Measurements from ENCODE around the gene ZNF526. TPM values are rescaled to one million over a fixed set of nuclear protein-coding genes. Genes with fewer than 3 reads are reported as not detected.
A peak's percentile ranks its signal among the peaks of the same experiment; 100 is the strongest.

ZNF526 gene
- total RNA-seq, 1 experiment from 2014 or later: 3.4 TPM

- Histone ChIP-seq H3K27ac (ENCODE audit: low read length) (no peak overlapping the region), H3K27me3 (ENCODE audit: low read length) (no peaks in the 10 kb centered on the region), H4K20me1 (ENCODE audit: insufficient read depth, low read depth, low read length) (peaks cover 8% of the 10 kb centered on the region; the same call in 1 of the 2 replicates), H3K4me2 (ENCODE audit: low read depth, low read length, poor library complexity, severe bottlenecking) (peak overlapping the region; percentile 89), H3K79me2 (ENCODE audit: low read length) (no peaks in the 10 kb centered on the region), H3K4me3 (ENCODE audit: low read length) (peak overlapping the region; percentile 62; the same call in 1 of the 2 replicates), H3K9me3 (ENCODE audit: low read length) (no peaks in the 10 kb centered on the region), H2AFZ (ENCODE audit: low read length) (no peak overlapping the region), H3K9me2 (replicated peaks; ENCODE audit: insufficient read depth, low read length) (no peaks in the 10 kb centered on the region), H3K4me1 (ENCODE audit: low read length) (peaks cover 32% of the 10 kb centered on the region), H3K36me3 (ENCODE audit: insufficient read depth, low read length) (no peaks in the 10 kb centered on the region), H3K9ac (ENCODE audit: low read length) (peak overlapping the region; percentile 64)
- DNase-seq: no peak
Observed at GRCh38 chr19:42176649-42176989, 43.5 kb upstream of the ZNF526 start.

DNA sequence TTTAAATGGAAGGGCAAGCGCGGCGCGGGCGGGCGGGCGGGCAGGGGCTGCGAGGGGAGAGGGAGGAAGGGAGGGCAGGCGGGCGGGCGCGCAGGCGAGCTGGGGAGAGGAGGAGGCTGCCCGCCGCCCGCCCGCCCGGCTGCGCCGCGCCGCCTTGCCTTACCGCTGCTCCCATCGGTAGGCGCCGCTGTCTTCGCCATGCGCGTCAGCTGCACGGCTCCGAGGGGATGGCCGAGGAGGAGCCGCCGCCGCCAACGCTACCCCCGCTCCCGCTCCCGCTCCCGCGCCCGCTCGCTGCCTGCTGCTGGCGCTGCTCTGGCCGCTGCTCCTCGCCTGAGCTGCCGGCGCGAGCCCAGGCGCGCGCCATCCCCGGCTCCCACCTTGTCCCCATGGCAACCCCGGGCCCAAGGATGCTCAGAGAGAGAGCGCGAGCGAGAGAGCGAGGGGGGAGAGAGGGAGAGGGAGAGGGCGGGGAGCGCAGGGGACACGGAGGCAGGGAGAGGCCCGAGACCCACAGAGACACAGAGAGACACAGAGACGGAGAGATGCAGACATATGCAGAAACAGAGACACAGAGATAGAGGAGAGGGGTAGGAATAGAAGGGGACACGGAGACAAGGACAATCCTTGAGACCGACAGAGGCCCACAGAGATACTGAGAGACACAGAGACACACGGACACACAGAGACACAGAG is 43.0 kb upstream of the ZNF526 start:
- Histone ChIP-seq H3K9me2 (replicated peaks; ENCODE audit: insufficient read depth, low read length) (no peaks in the 10 kb centered on the region), H3K4me1 (ENCODE audit: low read length) (peaks cover 37% of the 10 kb centered on the region), H4K20me1 (ENCODE audit: insufficient read depth, low read depth, low read length) (peaks cover 8% of the 10 kb centered on the region; the same call in 1 of the 2 replicates), H3K27me3 (ENCODE audit: low read length) (no peaks in the 10 kb centered on the region), H3K27ac (ENCODE audit: low read length) (no peak overlapping the region), H3K9me3 (ENCODE audit: low read length) (no peaks in the 10 kb centered on the region), H3K79me2 (ENCODE audit: low read length) (no peaks in the 10 kb centered on the region), H3K9ac (ENCODE audit: low read length) (peak overlapping the region; percentile 70), H2AFZ (ENCODE audit: low read length) (peak overlapping the region; percentile 63; the same call in 1 of the 2 replicates), H3K4me3 (ENCODE audit: low read length) (peak overlapping the region; percentile 75), H3K36me3 (ENCODE audit: insufficient read depth, low read length) (no peaks in the 10 kb centered on the region), H3K4me2 (ENCODE audit: low read depth, low read length, poor library complexity, severe bottlenecking) (peak overlapping the region; percentile 97)
- peak; percentile 94 for DNase-seq

- Histone ChIP-seq H3K4me2 (ENCODE audit: low read depth, low read length, poor library complexity, severe bottlenecking) (peak overlapping the region; percentile 97), H3K9me3 (ENCODE audit: low read length) (no peaks in the 10 kb centered on the region), H3K4me3 (ENCODE audit: low read length) (peak overlapping the region; percentile 75), H3K9me2 (replicated peaks; ENCODE audit: insufficient read depth, low read length) (no peaks in the 10 kb centered on the region), H3K27me3 (ENCODE audit: low read length) (no peaks in the 10 kb centered on the region), H3K36me3 (ENCODE audit: insufficient read depth, low read length) (no peaks in the 10 kb centered on the region), H2AFZ (ENCODE audit: low read length) (no peak overlapping the region), H3K9ac (ENCODE audit: low read length) (peak overlapping the region; percentile 70), H3K27ac (ENCODE audit: low read length) (no peak overlapping the region), H3K4me1 (ENCODE audit: low read length) (peaks cover 43% of the 10 kb centered on the region), H4K20me1 (ENCODE audit: insufficient read depth, low read depth, low read length) (peaks cover 8% of the 10 kb centered on the region; the same call in 1 of the 2 replicates), H3K79me2 (ENCODE audit: low read length) (no peaks in the 10 kb centered on the region)
- DNase-seq: no peak
Observed at GRCh38 chr19:42177686-42178019, 42.5 kb upstream of the ZNF526 start.

DNA sequence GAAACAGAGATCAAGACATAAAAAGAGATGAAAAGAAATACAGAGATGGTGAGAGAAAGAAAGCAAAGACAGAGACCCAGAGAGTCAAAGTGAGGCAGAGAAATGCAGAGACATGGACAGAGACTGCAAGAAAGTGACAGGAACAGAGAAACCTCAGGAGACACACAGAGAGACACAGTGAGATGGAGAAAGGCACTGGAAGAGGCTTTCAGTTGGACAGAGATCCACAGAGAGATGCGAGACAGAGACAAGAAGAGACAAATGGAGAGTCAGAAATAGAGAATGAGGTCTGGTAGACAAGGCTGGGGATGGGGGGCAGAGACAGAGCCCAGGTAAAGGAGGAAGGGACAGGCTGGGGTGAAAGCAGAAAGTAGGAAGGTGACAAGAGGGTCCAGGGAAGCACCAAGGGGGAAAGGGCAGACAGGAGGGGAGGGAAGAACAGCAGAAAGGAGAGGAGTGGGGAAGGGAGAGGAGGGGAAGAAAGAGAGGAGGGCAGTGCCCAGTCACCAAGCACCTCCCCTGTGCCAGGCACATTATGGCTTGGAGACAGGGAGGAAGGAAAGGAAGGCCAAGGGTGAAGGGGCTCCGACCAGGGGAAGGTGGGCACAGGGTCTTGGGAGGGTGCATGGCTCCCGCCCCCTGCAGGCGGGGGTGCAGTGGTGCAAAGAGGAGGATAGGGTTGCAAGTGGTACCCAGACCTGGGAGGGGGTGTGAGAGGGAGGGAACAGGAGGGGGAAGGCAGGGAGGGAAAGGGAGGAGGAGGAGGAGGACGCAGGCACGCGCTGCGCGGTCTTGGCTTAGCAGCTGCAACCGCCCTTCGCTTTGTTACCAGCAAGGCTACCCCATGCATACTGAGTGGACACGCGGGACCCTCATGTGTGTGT is 41.1 kb upstream of the ZNF526 start:
- no peaks in the 10 kb centered on the region for H3K79me2 ChIP-seq (ENCODE audit: low read length)
- H3K4me2 ChIP-seq (ENCODE audit: low read depth, low read length, poor library complexity, severe bottlenecking): no peak overlapping the region
- peaks cover 8% of the 10 kb centered on the region; the same call in 1 of the 2 replicates for H4K20me1 ChIP-seq (ENCODE audit: insufficient read depth, low read depth, low read length)
- H3K27me3 ChIP-seq (ENCODE audit: low read length): no peaks in the 10 kb centered on the region
- H3K9ac ChIP-seq (ENCODE audit: low read length): no peak overlapping the region
- peaks cover 56% of the 10 kb centered on the region for H3K4me1 ChIP-seq (ENCODE audit: low read length)
- no peaks in the 10 kb centered on the region for H3K9me3 ChIP-seq (ENCODE audit: low read length)
- no peak overlapping the region for H3K27ac ChIP-seq (ENCODE audit: low read length)
- no peak overlapping the region for H2AFZ ChIP-seq (ENCODE audit: low read length)
- no peaks in the 10 kb centered on the region for H3K9me2 ChIP-seq (replicated peaks; ENCODE audit: insufficient read depth, low read length)
- peak; percentile 68 for DNase-seq
- no peaks in the 10 kb centered on the region for H3K36me3 ChIP-seq (ENCODE audit: insufficient read depth, low read length)
- no peak overlapping the region for H3K4me3 ChIP-seq (ENCODE audit: low read length)

- Histone ChIP-seq H3K9me2 (replicated peaks; ENCODE audit: insufficient read depth, low read length) (no peaks in the 10 kb centered on the region), H3K27ac (ENCODE audit: low read length) (no peak overlapping the region), H4K20me1 (ENCODE audit: insufficient read depth, low read depth, low read length) (no peaks in the 10 kb centered on the region), H3K36me3 (ENCODE audit: insufficient read depth, low read length) (no peaks in the 10 kb centered on the region), H3K9ac (ENCODE audit: low read length) (no peak overlapping the region), H3K79me2 (ENCODE audit: low read length) (no peaks in the 10 kb centered on the region), H3K4me2 (ENCODE audit: low read depth, low read length, poor library complexity, severe bottlenecking) (no peak overlapping the region), H3K4me3 (ENCODE audit: low read length) (no peak overlapping the region), H2AFZ (ENCODE audit: low read length) (no peak overlapping the region), H3K4me1 (ENCODE audit: low read length) (peaks cover 26% of the 10 kb centered on the region), H3K9me3 (ENCODE audit: low read length) (no peaks in the 10 kb centered on the region), H3K27me3 (ENCODE audit: low read length) (no peaks in the 10 kb centered on the region)
- peak; percentile 90 for DNase-seq
Observed at GRCh38 chr19:42184401-42184861, 35.7 kb upstream of the ZNF526 start.

DNA sequence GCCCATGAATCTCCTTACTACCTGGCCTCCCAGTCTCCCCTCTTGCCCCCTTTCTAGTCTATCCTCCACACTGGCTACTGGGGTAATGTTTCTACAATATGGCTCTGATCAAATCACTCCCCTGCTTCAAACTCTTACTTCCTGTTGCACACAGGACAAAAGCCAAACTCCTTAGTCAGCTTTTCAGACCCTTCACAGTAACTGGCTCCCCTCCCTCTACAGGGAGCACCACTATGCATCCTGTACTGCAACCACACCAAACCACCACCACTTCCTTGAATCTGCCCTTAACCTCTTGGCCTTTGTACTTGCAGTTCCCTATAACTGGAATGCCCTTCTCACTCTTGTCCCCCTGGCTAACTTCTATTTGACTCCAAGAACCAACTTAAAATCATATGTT is 34.8 kb upstream of the ZNF526 start:
- H3K4me2 ChIP-seq (ENCODE audit: low read depth, low read length, poor library complexity, severe bottlenecking): no peak overlapping the region
- H3K4me3 ChIP-seq (ENCODE audit: low read length): no peak overlapping the region
- no peak overlapping the region for H3K27ac ChIP-seq (ENCODE audit: low read length)
- H3K36me3 ChIP-seq (ENCODE audit: insufficient read depth, low read length): no peaks in the 10 kb centered on the region
- no peaks in the 10 kb centered on the region for H3K9me3 ChIP-seq (ENCODE audit: low read length)
- no peak overlapping the region for H2AFZ ChIP-seq (ENCODE audit: low read length)
- H4K20me1 ChIP-seq (ENCODE audit: insufficient read depth, low read depth, low read length): no peaks in the 10 kb centered on the region
- H3K27me3 ChIP-seq (ENCODE audit: low read length): no peaks in the 10 kb centered on the region
- peaks cover 26% of the 10 kb centered on the region for H3K4me1 ChIP-seq (ENCODE audit: low read length)
- no peaks in the 10 kb centered on the region for H3K79me2 ChIP-seq (ENCODE audit: low read length)
- no peaks in the 10 kb centered on the region for H3K9me2 ChIP-seq (replicated peaks; ENCODE audit: insufficient read depth, low read length)
- DNase-seq: no peak
- H3K9ac ChIP-seq (ENCODE audit: low read length): no peak overlapping the region

DNA sequence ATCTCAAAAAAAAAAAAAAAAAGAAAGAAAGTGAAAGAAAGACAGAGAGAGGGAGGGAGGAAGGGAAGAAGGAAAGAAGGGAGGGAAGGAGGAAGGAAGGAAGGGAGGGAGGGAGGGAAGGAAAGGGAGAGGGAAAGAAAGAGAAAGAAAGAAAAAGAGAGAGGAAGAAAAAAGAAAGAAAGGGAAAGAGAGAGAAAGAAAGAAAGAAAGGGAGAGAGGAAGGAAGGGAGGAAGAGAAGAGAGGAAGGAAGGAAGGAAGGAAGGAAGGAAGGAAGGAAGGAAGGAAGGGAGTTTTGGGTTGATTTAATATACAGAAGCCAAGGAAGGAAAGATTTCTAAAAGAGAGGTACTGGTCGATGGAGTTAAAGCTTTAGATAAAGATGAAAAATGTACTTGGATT is 31.4 kb upstream of the ZNF526 start:
- peaks cover 6% of the 10 kb centered on the region for H3K4me1 ChIP-seq (ENCODE audit: low read length)
- H3K79me2 ChIP-seq (ENCODE audit: low read length): no peaks in the 10 kb centered on the region
- H3K9me2 ChIP-seq (replicated peaks; ENCODE audit: insufficient read depth, low read length): no peaks in the 10 kb centered on the region
- H3K27ac ChIP-seq (ENCODE audit: low read length): no peak overlapping the region
- no peaks in the 10 kb centered on the region; the same call in 1 of the 2 replicates for H3K36me3 ChIP-seq (ENCODE audit: insufficient read depth, low read length)
- H3K4me3 ChIP-seq (ENCODE audit: low read length): no peak overlapping the region
- DNase-seq: no peak
- H3K9ac ChIP-seq (ENCODE audit: low read length): no peak overlapping the region
- H3K9me3 ChIP-seq (ENCODE audit: low read length): peaks cover 4% of the 10 kb centered on the region
- no peaks in the 10 kb centered on the region for H3K27me3 ChIP-seq (ENCODE audit: low read length)
- H4K20me1 ChIP-seq (ENCODE audit: insufficient read depth, low read depth, low read length): no peaks in the 10 kb centered on the region
- no peak overlapping the region for H3K4me2 ChIP-seq (ENCODE audit: low read depth, low read length, poor library complexity, severe bottlenecking)
- no peak overlapping the region for H2AFZ ChIP-seq (ENCODE audit: low read length)

GRCh38 chr19:42189133-42189532 is 31.0 kb upstream of the ZNF526 start:
- peaks cover 5% of the 10 kb centered on the region for H3K9me3 ChIP-seq (ENCODE audit: low read length)

More at GRCh38 chr19:42189133-42189532, 31.0 kb upstream of the ZNF526 start:
- Histone ChIP-seq H3K27ac (ENCODE audit: low read length) (no peak overlapping the region), H2AFZ (ENCODE audit: low read length) (no peak overlapping the region), H3K79me2 (ENCODE audit: low read length) (no peaks in the 10 kb centered on the region), H3K4me3 (ENCODE audit: low read length) (no peak overlapping the region), H4K20me1 (ENCODE audit: insufficient read depth, low read depth, low read length) (no peaks in the 10 kb centered on the region), H3K4me1 (ENCODE audit: low read length) (peaks cover 1% of the 10 kb centered on the region), H3K36me3 (ENCODE audit: insufficient read depth, low read length) (no peaks in the 10 kb centered on the region; the same call in 1 of the 2 replicates), H3K27me3 (ENCODE audit: low read length) (no peaks in the 10 kb centered on the region), H3K4me2 (ENCODE audit: low read depth, low read length, poor library complexity, severe bottlenecking) (no peak overlapping the region), H3K9ac (ENCODE audit: low read length) (no peak overlapping the region), H3K9me2 (replicated peaks; ENCODE audit: insufficient read depth, low read length) (no peaks in the 10 kb centered on the region)
- DNase-seq: no peak
